GM12878 (cell line): ENCODE results near the gene KRTAP1-4. TPM values are rescaled to one million over a fixed set of nuclear protein-coding genes. Genes with fewer than 3 reads are reported as not detected.

Experiments
- ATAC-seq: fragments of 200-7000 bp; cut with Tn5 transposase; 3 replicates; pipeline ENCODE4 v1.9.1; 2020; ENCODE audit warnings: mild to moderate bottlenecking, moderate library complexity
- BruUV-seq: library from RNA; stranded (reverse); fragments of 400-500 nt; replicated peaks from 2 replicates; lab custom pipeline; 2021; lab: Mats Ljungman, UMichigan
- CTCF ChIA-PET: fragments of 300-600 bp; sonication (Branson Sonifier 250); formaldehyde crosslinking; extraction: SDS; loops from one replicate; lab custom pipeline; 2021; ENCODE audit warnings: inconsistent platforms; lab: Yijun Ruan, JAX
- POLR2A ChIA-PET: fragments of 350-600 bp; formaldehyde crosslinking; extraction: SDS; loops from one replicate; lab custom pipeline; 2021; ENCODE audit warnings: inconsistent platforms; lab: Charles Lee
- RAD21 ChIA-PET: fragments of 300-600 bp; sonication (Branson Sonifier 250); formaldehyde crosslinking; loops from one replicate; lab custom pipeline; 2023; ENCODE audit warnings: antibody characterized with exemption; ENCODE audit not compliant: unreplicated experiment; lab: Charles Lee
- SMC1A ChIA-PET: fragments of 300-600 bp; sonication (Branson Sonifier 250); formaldehyde crosslinking; loops from one replicate; lab custom pipeline; 2023; ENCODE audit not compliant: unreplicated experiment, uncharacterized antibody; lab: Charles Lee
- DNase-seq: peaks from one replicate; pipeline ENCODE4 v3.0.0-alpha.2; 2011; ENCODE audit warnings: low read depth, low spot score
- FAIRE-seq: peaks from 3 replicates; lab custom pipeline; 2011; peaks lifted over from hg19 to GRCh38; lab: Jason Lieb, UNC
- H2AFZ ChIP-seq: 2 replicates; pipeline ENCODE4 v1.6.0; 2011; ENCODE audit warnings: low read depth, low read length, control low read depth; ENCODE audit not compliant: control insufficient read depth
- H3K27ac ChIP-seq: 2 replicates; pipeline ENCODE4 v1.5.1; 2011; ENCODE audit warnings: control low read depth; ENCODE audit not compliant: control insufficient read depth, insufficient read depth
- H3K27me3 ChIP-seq, 2 experiments: replicated peaks in 1 of 2; 2 replicates each; pipeline versions ENCODE4 v1.6.0 to v1.6.1; 2011; ENCODE audit warnings: low read length in 1 of 2; ENCODE audit not compliant: control insufficient read depth in 2 of 2, insufficient read depth in 2 of 2
- H3K36me3 ChIP-seq, 2 experiments: 2 replicates each; pipeline ENCODE4 v1.5.1; 2011; ENCODE audit warnings: low read length in 1 of 2; ENCODE audit not compliant: control insufficient read depth in 2 of 2, insufficient read depth in 2 of 2
- H3K4me1 ChIP-seq: 2 replicates; pipeline ENCODE4 v1.6.1; 2011; ENCODE audit warnings: mild to moderate bottlenecking, low read length, moderate library complexity, mixed read lengths; ENCODE audit not compliant: control insufficient read depth, insufficient read depth
- H3K4me2 ChIP-seq: 2 replicates; pipeline ENCODE4 v1.6.0; 2011; ENCODE audit warnings: control low read depth; ENCODE audit not compliant: control insufficient read depth, insufficient read depth
- H3K4me3 ChIP-seq: fragments of 200-600 bp; sonication (generic); 2 replicates; pipeline ENCODE4 v1.5.1; 2016
- H3K79me2 ChIP-seq: 2 replicates; pipeline ENCODE4 v1.6.0; 2011; ENCODE audit warnings: low read length; ENCODE audit not compliant: control insufficient read depth, insufficient read depth
- H3K9ac ChIP-seq: 2 replicates; pipeline ENCODE4 v1.8.0; 2011; ENCODE audit warnings: low read length, control low read depth, mixed read lengths; ENCODE audit not compliant: control insufficient read depth, insufficient read depth
- H3K9me3 ChIP-seq: replicated peaks from 3 replicates; pipeline ENCODE4 v1.5.1; 2011; ENCODE audit warnings: mild to moderate bottlenecking, low read length; ENCODE audit not compliant: control insufficient read depth, insufficient read depth
- H4K20me1 ChIP-seq: 2 replicates; pipeline ENCODE4 v1.6.0; 2011; ENCODE audit not compliant: control insufficient read depth, insufficient read depth
- HDAC6 ChIP-seq: fragments of 200-600 bp; sonication (generic); IDR thresholded peaks from one replicate; pipeline ENCODE4 v1.8.0; 2017; ENCODE audit warnings: antibody characterized with exemption; ENCODE audit not compliant: unreplicated experiment
- MEF2A ChIP-seq: IDR thresholded peaks from 2 replicates; pipeline ENCODE4 v1.6.1; 2011; ENCODE audit warnings: low read depth, mild to moderate bottlenecking, low read length, moderate library complexity; ENCODE audit not compliant: insufficient read depth
- MYB ChIP-seq: fragments of 150-350 bp; IDR thresholded peaks from 2 replicates; pipeline ENCODE4 v1.6.1; 2014; ENCODE audit warnings: mild to moderate bottlenecking, low read depth, low read length, borderline replicate concordance
- MYC ChIP-seq: IDR thresholded peaks from 2 replicates; pipeline ENCODE4 v1.6.1; 2011; ENCODE audit warnings: mild to moderate bottlenecking, low read length, moderate library complexity, inconsistent platforms; ENCODE audit not compliant: insufficient read depth, insufficient replicate concordance, insufficient read length, severe bottlenecking
- RCOR1 ChIP-seq: conservative IDR thresholded peaks from 2 replicates; pipeline ENCODE4 v1.6.1; 2012; ENCODE audit warnings: low read depth, low read length, improper control_type of control experiment
- SMAD1 ChIP-seq: fragments of 450-650 bp; IDR thresholded peaks from 2 replicates; pipeline ENCODE4 v1.6.1; 2018; ENCODE audit warnings: mild to moderate bottlenecking, low read depth; ENCODE audit not compliant: partially characterized antibody
- SMAD5 ChIP-seq: IDR thresholded peaks from 2 replicates; pipeline ENCODE4 v1.6.1; 2016; ENCODE audit warnings: antibody characterized with exemption, low read depth
- SRF ChIP-seq, 2 experiments: IDR thresholded peaks; 2 replicates each; pipeline ENCODE4 v1.6.1; 2011; ENCODE audit warnings: low read depth in 2 of 2, low read length in 2 of 2, mild to moderate bottlenecking in 1 of 2, moderate library complexity in 1 of 2
- WGBS: methylation state at CpG from one replicate; pipeline ENCODE4 v1.1.6; 2016; ENCODE audit warnings: low lambda C conversion rate; ENCODE audit not compliant: insufficient replicate concordance, insufficient coverage; ENCODE audit errors: missing lambda C conversion rate; 5-methylcytosine and 5-hydroxymethylcytosine counted together
- in situ Hi-C: fragments of 300-500 bp; cut with MboI; formaldehyde crosslinking; loops from 9 replicates; pipeline ENCODE4 v1.14.3; 2018; ENCODE audit warnings: mixed read lengths
- intact Hi-C: fragments of 100-400 bp; cut with micrococcal nuclease; formaldehyde crosslinking; loops from one replicate; pipeline ENCODE4 v1.14.2; 2022; ENCODE audit not compliant: unreplicated experiment
- polyA plus RNA-seq, 11 experiments: library from polyadenylated mRNA; depleted of rRNA in 4 of 11; unstranded in 6 of 11; stranded (reverse) in 5 of 11; fragments of >200 nt; fragmentation: Nextera tagmentation in 4 of 11; fragmentation: Illumina TruSeq in 1 of 11; extraction: Ambion mirVana in 4 of 11; extraction: Trizol in 1 of 11; gene quantifications; 1 replicate in 1 of 11; 2 replicates in 10 of 11; pipeline versions ENCODE4 v1.2.1 to v1.2.3, GENCODE V29; 2011 to 2016; ENCODE audit warnings: inconsistent platforms in 2 of 11, missing spikeins in 2 of 11, low read depth in 1 of 11
- total RNA-seq, 4 experiments: library from RNA; depleted of rRNA in 3 of 4; stranded (reverse); fragments of >200 nt in 3 of 4; fragmentation: Illumina TruSeq in 1 of 4; extraction: Trizol in 1 of 4; gene quantifications; 2 replicates each; pipeline versions ENCODE4 v1.2.1 to v1.2.3, GENCODE V29; 2013 to 2021

KRTAP1-4 gene
- total and polyA plus RNA-seq, 10 of the 15 experiments (the other 5 are each of a cell fraction or from before 2014, with no cell fraction given): not detected

- no peak for TF ChIP-seq MYB
- TF ChIP-seq, all 136 proteins: peak for 0
Measured at GRCh38 chr17:40984226-40984625, 45.8 kb downstream of the KRTAP1-4 start, which contains the start of gene KRT40 (continued).

GRCh38 chr17:40981115-40981514 is 48.9 kb downstream of the KRTAP1-4 start:
- H4K20me1 ChIP-seq: no peaks in the 10 kb centered on the region
- H3K4me1 ChIP-seq: no peaks in the 10 kb centered on the region
- ChIA-PET CTCF (no interaction called here), SMC1A (no interaction called here), POLR2A (no interaction called here), RAD21 (no interaction called here)
- H3K36me3 ChIP-seq: no peaks in the 10 kb centered on the region
- in situ Hi-C loops: no loop called here
- WGBS: under 1% methylated on average over 5 of the region's 5 CpGs
- no peak overlapping the region for H2AFZ ChIP-seq
- DNase-seq (no peak), FAIRE-seq (no peak), ATAC-seq (no peak)
- no peak overlapping the region for H3K4me3 ChIP-seq
- BruUV-seq: no TSS peak
- peaks cover 0 to 5% of the 10 kb centered on the region in 2 experiments; a peak in 2 of 4 replicates for H3K27me3 ChIP-seq
- no peak overlapping the region for H3K27ac ChIP-seq
- TF ChIP-seq MYC (no peak), SMAD1 (no peak), MEF2A (no peak), HDAC6 (no peak), SMAD5 (no peak), SRF (IDR thresholded peaks at IDR 0.05; ENCODE audit: low read depth in 2 of 2, low read length in 2 of 2) (no peak), RCOR1 (no peak)
- intact Hi-C loops: no loop called here
- no peaks in the 10 kb centered on the region for H3K79me2 ChIP-seq
- H3K9me3 ChIP-seq: no peaks in the 10 kb centered on the region
- H3K9ac ChIP-seq: no peak overlapping the region
- H3K4me2 ChIP-seq: no peak overlapping the region
